OCI-LY1 (cell line): ENCODE results near the gene ZNF79.

ENCODE experiments used
- EZH2 ChIP-seq: fragments of 200-600 bp; sonication (generic), shearing (Covaris generic); IDR thresholded peaks from 2 replicates; pipeline ENCODE4 v1.8.0; 2017; ENCODE audit warnings: borderline replicate concordance, mixed run types, mild to moderate bottlenecking, antibody characterized with exemption, low read length, moderate library complexity, mixed read lengths
- TF ChIP-seq, protein P1 (sequence below): fragments of 200-600 bp; sonication (generic), shearing (Covaris generic); IDR thresholded peaks from 2 replicates; pipeline ENCODE4 v1.5.1; 2017; ENCODE audit warnings: mild to moderate bottlenecking, antibody characterized with exemption, low read length, moderate library complexity, mixed read lengths

DNA sequence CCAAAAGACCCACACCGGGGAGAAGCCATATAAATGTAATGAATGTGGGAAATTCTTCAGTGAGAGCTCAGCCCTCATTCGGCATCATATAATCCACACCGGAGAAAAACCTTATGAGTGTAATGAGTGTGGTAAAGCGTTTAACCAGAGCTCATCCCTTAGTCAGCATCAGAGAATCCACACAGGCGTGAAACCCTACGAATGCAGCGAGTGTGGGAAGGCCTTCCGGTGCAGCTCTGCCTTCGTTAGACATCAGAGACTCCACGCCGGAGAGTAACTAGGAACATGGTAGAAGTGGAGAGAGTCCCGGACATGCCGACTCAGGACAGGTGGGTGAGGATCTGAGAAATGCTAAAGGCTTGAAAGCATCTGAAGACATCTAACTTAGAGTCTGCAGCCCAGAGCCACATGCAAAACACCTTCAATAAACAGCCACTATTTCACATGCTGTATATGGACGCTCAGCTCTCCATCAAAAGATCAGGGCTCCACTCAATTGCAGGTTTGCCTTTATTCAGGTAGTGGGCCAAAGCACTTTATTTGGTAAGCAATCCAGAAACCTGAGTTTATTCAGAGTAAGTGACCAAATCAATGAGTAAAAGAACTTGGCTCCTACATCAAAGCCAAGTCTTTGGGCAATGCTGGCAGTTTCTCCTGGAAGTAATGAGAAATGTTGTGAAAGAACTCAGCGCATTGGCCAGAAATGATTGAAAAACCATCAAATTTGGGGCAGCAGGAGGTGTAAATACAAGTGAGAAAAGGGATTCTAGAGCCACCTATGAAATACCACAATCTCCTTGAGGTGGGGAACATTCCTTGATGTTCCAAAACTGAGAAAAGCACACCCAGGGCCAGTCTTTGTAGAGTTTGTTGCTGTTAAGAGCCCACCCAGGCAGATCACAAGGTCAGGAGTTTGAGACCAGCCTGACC lies 21.0 kb downstream of the ZNF79 start:
- TF ChIP-seq, protein P1, sequence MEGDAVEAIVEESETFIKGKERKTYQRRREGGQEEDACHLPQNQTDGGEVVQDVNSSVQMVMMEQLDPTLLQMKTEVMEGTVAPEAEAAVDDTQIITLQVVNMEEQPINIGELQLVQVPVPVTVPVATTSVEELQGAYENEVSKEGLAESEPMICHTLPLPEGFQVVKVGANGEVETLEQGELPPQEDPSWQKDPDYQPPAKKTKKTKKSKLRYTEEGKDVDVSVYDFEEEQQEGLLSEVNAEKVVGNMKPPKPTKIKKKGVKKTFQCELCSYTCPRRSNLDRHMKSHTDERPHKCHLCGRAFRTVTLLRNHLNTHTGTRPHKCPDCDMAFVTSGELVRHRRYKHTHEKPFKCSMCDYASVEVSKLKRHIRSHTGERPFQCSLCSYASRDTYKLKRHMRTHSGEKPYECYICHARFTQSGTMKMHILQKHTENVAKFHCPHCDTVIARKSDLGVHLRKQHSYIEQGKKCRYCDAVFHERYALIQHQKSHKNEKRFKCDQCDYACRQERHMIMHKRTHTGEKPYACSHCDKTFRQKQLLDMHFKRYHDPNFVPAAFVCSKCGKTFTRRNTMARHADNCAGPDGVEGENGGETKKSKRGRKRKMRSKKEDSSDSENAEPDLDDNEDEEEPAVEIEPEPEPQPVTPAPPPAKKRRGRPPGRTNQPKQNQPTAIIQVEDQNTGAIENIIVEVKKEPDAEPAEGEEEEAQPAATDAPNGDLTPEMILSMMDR, result no peak
- no peak for TF ChIP-seq EZH2
